Activated naive CD4-positive, alpha-beta T cell treated with anti-CD3 and anti-CD28 coated beads, Interleukin-2, amount 50 U/mL, for 72 hours (primary cell): ENCODE results near the gene DNAAF8. TPM values are rescaled to one million over a fixed set of nuclear protein-coding genes. Genes with fewer than 3 reads are reported as not detected.

Source experiments
- ATAC-seq, 2 donors: fragments of 150-1000 bp; cut with Tn5 transposase; 2 replicates each; pipeline ENCODE4 v1.10.0; 2021; ENCODE audit warnings: mild to moderate bottlenecking in 2 of 2, moderate library complexity in 2 of 2
- DNase-seq, 2 donors: peaks; one replicate each; pipeline ENCODE4 v3.0.0; 2021 to 2022; ENCODE audit warnings: low spot score in 2 of 2
- H3K27ac Mint-ChIP-seq, 2 donors: one replicate each; pipeline ENCODE4 v1.8.0; 2022; ENCODE audit warnings: mild to moderate bottlenecking in 2 of 2, mixed read lengths in 2 of 2
- H3K36me3 Mint-ChIP-seq, 2 donors: one replicate each; pipeline ENCODE4 v1.8.0; 2022; ENCODE audit warnings: mixed read lengths in 2 of 2
- H3K9me3 Mint-ChIP-seq, 2 donors: one replicate each; pipeline ENCODE4 v1.8.0; 2022; ENCODE audit warnings: mixed read lengths in 2 of 2
- total RNA-seq, 2 donors: library from RNA; stranded (reverse); gene quantifications; one replicate each; pipeline ENCODE4 v1.2.3, GENCODE V29; 2022

DNAAF8 gene
- total RNA-seq, 2 donors from 2014 or later: 0.09 TPM; not detected in 1

DNA sequence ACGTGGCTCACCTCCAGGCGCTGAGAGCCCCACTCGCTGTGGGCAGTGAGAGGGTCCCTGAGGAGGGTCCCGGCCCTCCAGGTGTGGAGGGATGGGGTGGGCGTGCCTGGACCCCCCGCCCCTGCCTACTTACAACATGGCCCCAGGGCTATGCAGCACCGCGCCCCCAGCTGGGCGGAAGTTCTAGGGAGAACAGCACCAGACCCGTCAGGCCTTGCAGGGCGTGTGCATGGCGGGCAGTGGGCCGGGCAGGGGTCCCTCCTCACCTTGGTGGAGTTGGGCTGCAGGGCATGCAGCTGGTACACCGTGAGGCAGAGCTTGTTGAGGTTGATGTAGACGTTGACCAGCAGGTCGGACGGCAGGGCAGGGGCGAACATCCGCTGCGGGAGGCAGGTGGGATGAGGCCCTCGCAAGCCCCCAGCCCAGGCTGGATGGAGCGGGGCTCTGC lies 63.5 kb downstream of the DNAAF8 start:
- no peaks in the 10 kb centered on the region for H3K9me3 Mint-ChIP-seq
- DNase-seq (no peak), ATAC-seq (no peak)
- H3K27ac Mint-ChIP-seq: no peak overlapping the region
- H3K36me3 Mint-ChIP-seq: no peaks in the 10 kb centered on the region

DNA sequence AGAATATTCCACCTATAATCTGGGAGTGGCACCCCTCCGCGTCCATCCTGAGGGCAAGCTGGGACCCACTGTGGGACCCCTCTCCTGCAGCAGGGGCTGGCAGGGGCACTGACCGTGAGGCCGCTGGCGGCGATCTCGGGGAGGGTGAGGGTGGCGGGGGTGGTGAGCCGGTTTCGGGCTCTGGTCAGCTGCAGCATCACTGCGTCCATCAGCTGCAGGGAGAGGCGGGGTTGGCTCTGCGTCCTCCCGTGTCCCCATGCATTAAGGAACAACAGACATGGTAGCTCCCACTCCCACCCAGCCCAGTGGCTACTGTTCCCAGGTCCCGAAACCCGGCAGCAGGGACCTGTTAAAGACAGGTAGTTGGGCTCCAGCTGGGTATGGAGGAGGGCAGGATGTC lies 64.1 kb downstream of the DNAAF8 start:
- no peaks in the 10 kb centered on the region for H3K36me3 Mint-ChIP-seq
- peak overlapping the region in 1 of 2 donors; percentile 50 for H3K27ac Mint-ChIP-seq
- ATAC-seq (no peak), DNase-seq (no peak)
- no peaks in the 10 kb centered on the region for H3K9me3 Mint-ChIP-seq

Other genes with a start within 250 kb of the DNAAF8 start
- 10 to 100 TPM; 27.5 to 32.9 TPM for gene CDIP1, start 195.8 kb upstream of the DNAAF8 start, total RNA-seq
- under 1 TPM; 0.05 to 0.19 TPM for gene C16orf96, start 178.2 kb upstream of the DNAAF8 start, total RNA-seq
- 10 to 100 TPM; 12.5 to 33.4 TPM for gene UBALD1, start 119.6 kb upstream of the DNAAF8 start, total RNA-seq
- gene MGRN1, start 109.7 kb upstream of the DNAAF8 start, total RNA-seq: 10 to 100 TPM; 46.9 to 76.4 TPM
- gene NUDT16L1, start 41.0 kb upstream of the DNAAF8 start, total RNA-seq: 10 to 100 TPM; 20.7 to 42.8 TPM
- 10 to 100 TPM; 19.4 to 21.5 TPM for gene ANKS3, start 266 bp upstream of the DNAAF8 start, total RNA-seq
- gene ZNF500, start 32.6 kb downstream of the DNAAF8 start, total RNA-seq: 10 to 100 TPM; 10.2 to 12.2 TPM
- not detected for gene SEPTIN12, start 53.8 kb downstream of the DNAAF8 start, total RNA-seq
- not detected for gene SMIM22, start 60.8 kb downstream of the DNAAF8 start, total RNA-seq
- 10 to 100 TPM in 1 of 2 donors, 1 to 10 TPM in 1; 4.6 to 18.6 TPM for gene ROGDI, start 68.1 kb downstream of the DNAAF8 start, total RNA-seq
- 10 to 100 TPM; 70.3 to 80.9 TPM for gene GLYR1, start 112.8 kb downstream of the DNAAF8 start, total RNA-seq
- gene UBN1, start 112.9 kb downstream of the DNAAF8 start, total RNA-seq: 10 to 100 TPM; 23.7 to 42.0 TPM
- gene PPL, start 202.6 kb downstream of the DNAAF8 start, total RNA-seq: not detected
- gene SEC14L5, start 223.8 kb downstream of the DNAAF8 start, total RNA-seq: 1 to 10 TPM in 1 of 2 donors, not detected in 1; 1.1 TPM